Measurements from ENCODE around the gene REXO4. TPM values are rescaled to one million over a fixed set of nuclear protein-coding genes. Genes with fewer than 3 reads are reported as not detected.

REXO4 gene
- total and polyA plus RNA-seq, 7 donors: 13.2 to 25.9 (median 18.3) TPM

DNA sequence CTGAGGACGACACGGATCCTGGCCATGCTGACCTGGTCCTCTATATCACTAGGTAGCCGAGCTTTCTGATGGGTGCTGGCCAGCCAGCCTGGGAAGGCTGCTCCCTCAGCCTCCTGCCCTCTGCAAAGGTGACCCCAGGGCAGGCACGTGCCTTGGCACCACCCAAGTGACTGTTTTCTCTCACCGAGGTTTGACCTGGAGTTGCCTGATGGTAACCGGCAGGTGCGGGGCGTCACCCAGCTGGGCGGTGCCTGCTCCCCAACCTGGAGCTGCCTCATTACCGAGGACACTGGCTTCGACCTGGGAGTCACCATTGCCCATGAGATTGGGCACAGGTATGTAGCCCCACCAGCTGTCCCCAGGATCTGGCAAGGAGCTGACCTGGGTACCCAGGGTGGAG, 8.2 kb upstream of the REXO4 start:
- Histone ChIP-seq H3K4me1 (peaks cover 0 to 18% (median 16%) of the 10 kb centered on the region in 4 donors), H3K4me3 (no peak overlapping the region), H3K9me3 (no peaks in the 10 kb centered on the region), H3K36me3 (no peaks in the 10 kb centered on the region), H3K27ac (no peak overlapping the region), H3K27me3 (peaks cover 11 to 63% (median 27%) of the 10 kb centered on the region in 3 donors)
- TF ChIP-seq POLR2A (IDR thresholded peaks at IDR 0.05): no peak
- no peak for TF ChIP-seq POLR2AphosphoS5 (IDR thresholded peaks at IDR 0.05)
- no peak for TF ChIP-seq EP300 (IDR thresholded peaks at IDR 0.05)
- TF ChIP-seq, protein P1, sequence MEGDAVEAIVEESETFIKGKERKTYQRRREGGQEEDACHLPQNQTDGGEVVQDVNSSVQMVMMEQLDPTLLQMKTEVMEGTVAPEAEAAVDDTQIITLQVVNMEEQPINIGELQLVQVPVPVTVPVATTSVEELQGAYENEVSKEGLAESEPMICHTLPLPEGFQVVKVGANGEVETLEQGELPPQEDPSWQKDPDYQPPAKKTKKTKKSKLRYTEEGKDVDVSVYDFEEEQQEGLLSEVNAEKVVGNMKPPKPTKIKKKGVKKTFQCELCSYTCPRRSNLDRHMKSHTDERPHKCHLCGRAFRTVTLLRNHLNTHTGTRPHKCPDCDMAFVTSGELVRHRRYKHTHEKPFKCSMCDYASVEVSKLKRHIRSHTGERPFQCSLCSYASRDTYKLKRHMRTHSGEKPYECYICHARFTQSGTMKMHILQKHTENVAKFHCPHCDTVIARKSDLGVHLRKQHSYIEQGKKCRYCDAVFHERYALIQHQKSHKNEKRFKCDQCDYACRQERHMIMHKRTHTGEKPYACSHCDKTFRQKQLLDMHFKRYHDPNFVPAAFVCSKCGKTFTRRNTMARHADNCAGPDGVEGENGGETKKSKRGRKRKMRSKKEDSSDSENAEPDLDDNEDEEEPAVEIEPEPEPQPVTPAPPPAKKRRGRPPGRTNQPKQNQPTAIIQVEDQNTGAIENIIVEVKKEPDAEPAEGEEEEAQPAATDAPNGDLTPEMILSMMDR (IDR thresholded peaks at IDR 0.05): no peak
- WGBS, 2 donors: 18 to 78% methylated on average over 11 of the region's 11 CpGs
- intact Hi-C loops (cut with DNase I): no loop called here
- DNase-seq: no peak

GRCh38 chr9:133425049-133425632, 7.3 kb upstream of the REXO4 start:
- H3K4me1 ChIP-seq: peaks cover 0 to 18% (median 16%) of the 10 kb centered on the region in 4 donors
- H3K27ac ChIP-seq: no peak overlapping the region
- TF ChIP-seq EP300 (IDR thresholded peaks at IDR 0.05) (no peak), POLR2AphosphoS5 (IDR thresholded peaks at IDR 0.05) (no peak)
- TF ChIP-seq, protein P1 (IDR thresholded peaks at IDR 0.05): no peak
- DNase-seq: no peak
- peaks cover 11 to 63% (median 27%) of the 10 kb centered on the region in 3 donors for H3K27me3 ChIP-seq
- H3K36me3 ChIP-seq: no peaks in the 10 kb centered on the region
- no peaks in the 10 kb centered on the region for H3K9me3 ChIP-seq
- no peak overlapping the region for H3K4me3 ChIP-seq
- intact Hi-C loops (cut with DNase I): no loop called here
- WGBS, 2 donors: 92 to 93% methylated on average over 22 of the region's 22 CpGs

GRCh38 chr9:133424187-133424586, 6.4 kb upstream of the REXO4 start:
- TF ChIP-seq EP300 (IDR thresholded peaks at IDR 0.05): no peak
- H3K27me3 ChIP-seq: peaks cover 11 to 55% (median 18%) of the 10 kb centered on the region in 3 donors

GRCh38 chr9:133423216-133423615, 5.4 kb upstream of the REXO4 start:
- Histone ChIP-seq H3K4me1 (peaks cover 0 to 9% (median 6%) of the 10 kb centered on the region in 4 donors), H3K27me3 (peaks cover 4 to 46% (median 9%) of the 10 kb centered on the region in 3 donors), H3K27ac (no peak overlapping the region), H3K9me3 (no peaks in the 10 kb centered on the region), H3K36me3 (no peaks in the 10 kb centered on the region), H3K4me3 (no peak overlapping the region)
- intact Hi-C loops (cut with DNase I): no loop called here
- 75 to 78% methylated on average over 3 of the region's 3 CpGs for WGBS, 2 donors
- TF ChIP-seq EP300 (IDR thresholded peaks at IDR 0.05) (no peak), POLR2A (IDR thresholded peaks at IDR 0.05) (no peak), POLR2AphosphoS5 (IDR thresholded peaks at IDR 0.05) (no peak)
- TF ChIP-seq, protein P1 (IDR thresholded peaks at IDR 0.05): no peak
- DNase-seq: no peak

More at GRCh38 chr9:133424187-133424586, 6.4 kb upstream of the REXO4 start:
- DNase-seq: no peak
- no peaks in the 10 kb centered on the region for H3K36me3 ChIP-seq
- H3K4me3 ChIP-seq: no peak overlapping the region
- H3K27ac ChIP-seq: no peak overlapping the region
- H3K4me1 ChIP-seq: peaks cover 0 to 11% (median 10%) of the 10 kb centered on the region in 4 donors
- intact Hi-C loops (cut with DNase I): no loop called here
- no peaks in the 10 kb centered on the region for H3K9me3 ChIP-seq
- 94 to 95% methylated on average over 12 of the region's 12 CpGs for WGBS, 2 donors

- TF ChIP-seq POLR2A (IDR thresholded peaks at IDR 0.05): no peak
- no peak for TF ChIP-seq POLR2AphosphoS5 (IDR thresholded peaks at IDR 0.05)
- TF ChIP-seq, protein P1 (IDR thresholded peaks at IDR 0.05): no peak
- TF ChIP-seq EP300 (IDR thresholded peaks at IDR 0.05): no peak
- H3K27me3 ChIP-seq: peaks cover 0 to 32% (median 4%) of the 10 kb centered on the region in 3 donors
- no peaks in the 10 kb centered on the region for H3K36me3 ChIP-seq
- no peak within 1 kb of the TSS for H3K27ac ChIP-seq
- H3K4me3 ChIP-seq: no peak within 1 kb of the TSS
- no peaks in the 10 kb centered on the region for H3K9me3 ChIP-seq
- DNase-seq: no peak
- intact Hi-C loops (cut with DNase I): no loop called here
- peaks cover 0 to 14% (median 10%) of the 10 kb centered on the region in 4 donors for H3K4me1 ChIP-seq
- WGBS, 2 donors: 63 to 66% methylated on average over 23 of the region's 23 CpGs
These were observed 4.1 kb upstream of the REXO4 start, which contains the start of gene ADAMTS13 for GRCh38 chr9:133421615-133422542. Gene ADAMTS13, plus strand, starts transcription at chr9:133422367. Its CDS starts 77 bp downstream, at chr9:133422444.

Measured in sigmoid colon (tissue), 7 donors.